Jurkat, Clone E6-1 (cell line): Measurements from ENCODE around the gene TMEM219.
"Not testable (repeated sequence)": the region's sequence is repeated elsewhere in the genome, so short reads cannot be mapped to it uniquely, and the experiment has no call there.

Experiments
- DNase-seq: peaks from one replicate; pipeline ENCODE4 v3.0.0-alpha.2; 2011; ENCODE audit warnings: low read depth, low spot score
- H3K4me3 ChIP-seq: 2 replicates; pipeline ENCODE4 v1.5.1; 2011; ENCODE audit warnings: mild to moderate bottlenecking, low read length, control low read depth, moderate library complexity

The TMEM219 gene

DNA sequence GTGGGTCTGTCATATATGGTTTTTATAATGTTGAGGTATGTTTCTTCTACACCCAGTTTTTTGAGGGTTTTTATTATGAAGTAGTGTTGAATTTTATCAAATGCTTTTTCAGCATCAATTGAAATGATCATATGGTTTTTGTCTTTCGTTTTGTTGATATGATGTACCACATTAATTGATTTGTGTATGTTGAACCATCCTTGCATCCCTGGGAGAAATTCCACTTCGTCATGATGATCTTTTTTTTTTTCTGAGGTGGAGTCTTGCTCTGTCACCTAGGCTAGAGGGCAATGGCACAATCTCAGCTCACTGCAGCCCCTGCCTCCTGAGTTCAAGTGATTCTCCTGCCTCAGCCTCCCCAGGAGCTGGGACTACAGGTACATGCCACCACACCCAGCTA lies 14.0 kb upstream of the TMEM219 start:
- no peak for DNase-seq
- no peak overlapping the region for H3K4me3 ChIP-seq

DNA sequence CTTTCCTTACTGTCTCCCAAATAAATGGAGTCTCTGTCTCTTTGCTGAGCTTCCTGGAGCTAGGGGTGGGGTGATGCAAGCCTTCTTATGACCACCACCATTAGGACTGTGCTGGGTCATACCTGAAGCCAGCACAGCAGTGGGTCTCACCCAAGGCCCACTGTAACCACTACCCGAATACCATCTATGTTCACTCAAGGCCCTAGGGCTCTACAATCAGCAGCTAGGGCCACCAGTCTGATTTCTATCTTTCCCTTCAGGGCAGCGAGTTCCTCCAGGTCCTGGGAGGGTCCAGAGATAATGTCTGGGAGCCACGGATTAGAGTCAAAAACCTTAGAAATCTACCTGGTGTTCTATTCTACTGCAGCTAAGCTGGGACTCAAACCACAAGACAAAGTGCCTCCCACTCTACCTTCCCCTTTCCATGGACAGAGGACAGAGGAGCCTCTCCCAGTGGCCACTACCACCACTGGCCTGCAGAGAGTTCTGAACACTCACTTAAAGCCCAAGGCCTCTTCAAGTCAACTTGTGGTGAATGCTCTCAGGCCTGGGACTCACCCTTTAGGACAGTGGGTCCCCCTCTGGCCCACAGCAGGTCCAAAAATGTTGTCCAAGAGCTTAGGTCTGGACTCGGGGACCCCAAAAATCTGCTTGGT lies 10.9 kb upstream of the TMEM219 start:
- H3K4me3 ChIP-seq: no peak overlapping the region
- DNase-seq: no peak

DNA sequence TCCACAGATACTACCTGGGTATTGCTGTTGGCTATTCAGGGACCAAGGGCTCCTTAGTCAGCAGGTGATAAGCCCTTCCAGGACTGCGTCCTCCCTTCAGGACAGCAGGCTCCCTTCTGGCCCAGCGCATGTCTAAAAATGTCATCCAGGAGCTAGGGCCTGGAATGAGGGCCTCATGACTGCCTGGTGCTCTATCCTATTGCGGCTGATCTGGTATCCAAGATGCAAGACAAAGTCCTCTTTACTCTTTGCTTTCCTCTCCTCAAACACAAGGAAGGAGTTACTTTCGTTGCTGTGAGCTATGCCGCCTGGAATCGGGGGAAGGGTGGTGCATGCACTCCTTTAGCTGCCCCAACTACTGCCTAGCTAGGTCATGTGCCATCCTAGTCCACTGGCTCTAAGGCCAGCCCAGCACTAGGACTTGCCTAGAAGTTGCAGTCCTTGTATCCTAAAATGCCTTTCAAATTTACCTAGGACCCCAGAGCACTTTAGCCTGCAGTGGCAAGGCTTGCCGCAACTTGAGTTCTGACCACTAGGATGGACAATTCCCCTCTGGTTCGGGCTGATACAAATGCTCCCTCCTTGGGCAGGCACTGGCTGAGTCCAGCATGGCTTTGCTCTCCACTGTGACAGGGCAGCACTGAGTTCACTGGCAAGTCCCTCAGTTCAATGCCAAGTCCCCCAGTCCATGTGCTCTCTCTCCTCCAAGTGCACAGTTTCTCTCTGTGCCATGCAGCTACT lies 10.1 kb upstream of the TMEM219 start:
- no peak overlapping the region for H3K4me3 ChIP-seq
- DNase-seq: no peak

DNA sequence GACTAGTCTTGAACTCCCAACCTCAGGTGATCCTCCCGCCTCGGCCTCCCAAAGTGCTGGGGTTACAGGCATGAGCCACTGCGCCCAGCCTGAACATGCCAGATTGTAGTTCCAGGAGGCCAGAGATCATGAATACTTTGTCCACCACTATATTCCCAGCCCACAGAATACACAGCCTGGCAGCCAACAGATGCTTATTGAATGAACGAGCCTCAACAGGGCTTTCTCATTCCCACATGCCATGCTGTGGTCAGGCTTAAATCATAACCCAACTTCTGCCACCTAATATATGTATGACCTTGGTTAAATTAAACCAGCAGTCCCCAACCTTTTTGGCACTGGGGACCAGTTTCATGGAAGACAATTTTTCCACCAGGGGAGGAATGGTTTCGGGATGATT lies 3.1 kb upstream of the TMEM219 start:
- H3K4me3 ChIP-seq: no peak overlapping the region
- DNase-seq: no peak

DNA sequence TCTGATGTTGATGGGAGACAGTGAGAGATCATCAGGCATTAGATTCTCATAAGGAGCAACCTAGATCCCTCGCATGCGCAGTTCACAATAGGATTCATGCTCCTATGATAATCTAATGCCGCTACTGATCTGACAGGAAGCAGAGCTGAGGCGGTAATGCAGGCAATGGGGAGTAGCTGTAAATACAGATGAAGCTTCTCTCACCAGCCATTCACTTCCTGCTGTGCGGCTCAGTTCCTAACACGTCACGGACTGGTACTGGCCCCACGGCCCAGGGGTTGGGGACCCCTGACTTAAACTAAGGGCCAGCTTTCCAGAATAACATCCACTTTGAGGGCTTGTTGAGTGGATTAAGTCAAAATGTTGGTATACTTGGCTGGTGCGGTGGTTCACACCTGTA lies 2.6 kb upstream of the TMEM219 start:
- DNase-seq: no peak
- no peak overlapping the region for H3K4me3 ChIP-seq

DNA sequence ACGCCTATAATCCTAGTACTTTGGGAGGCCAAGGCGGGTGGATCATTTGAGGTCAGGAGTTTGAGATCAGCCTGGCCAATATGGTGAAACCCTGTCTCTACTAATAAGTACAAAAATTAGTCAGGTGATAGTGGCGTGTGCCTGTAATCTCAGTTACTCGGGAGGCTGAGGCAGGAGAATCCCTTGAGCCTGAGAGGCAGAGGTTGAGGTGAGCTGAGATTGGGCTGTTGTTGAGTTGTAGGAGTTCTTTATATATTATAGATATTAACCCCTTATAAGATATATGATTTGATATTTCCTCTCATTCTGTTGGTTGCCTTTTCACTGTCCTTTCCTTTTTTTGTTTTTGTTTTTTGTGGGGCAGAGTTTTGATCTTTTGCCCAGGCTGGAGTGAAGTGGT lies 2.1 kb upstream of the TMEM219 start:
- H3K4me3 ChIP-seq, DNase-seq: not testable (repeated sequence)

DNA sequence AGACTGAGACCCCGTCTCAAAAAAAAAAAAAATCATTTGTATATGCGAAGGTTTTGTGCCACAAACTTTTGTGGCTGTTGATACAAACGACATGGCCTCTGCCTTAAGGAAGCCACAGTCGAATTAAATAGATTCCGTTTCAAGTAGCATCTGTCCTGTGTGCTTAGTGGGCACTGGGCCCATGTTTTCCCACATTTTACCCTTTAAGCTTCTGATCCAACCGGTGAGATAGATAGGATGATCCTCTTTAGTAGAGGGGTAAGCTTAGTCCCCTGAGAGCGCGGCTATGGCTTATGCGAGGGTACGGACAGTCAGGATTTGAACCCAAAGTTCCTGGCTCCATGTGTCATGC lies 776 bp upstream of the TMEM219 start:
- DNase-seq: no peak
- peak overlapping the region; percentile 75 for H3K4me3 ChIP-seq

DNA sequence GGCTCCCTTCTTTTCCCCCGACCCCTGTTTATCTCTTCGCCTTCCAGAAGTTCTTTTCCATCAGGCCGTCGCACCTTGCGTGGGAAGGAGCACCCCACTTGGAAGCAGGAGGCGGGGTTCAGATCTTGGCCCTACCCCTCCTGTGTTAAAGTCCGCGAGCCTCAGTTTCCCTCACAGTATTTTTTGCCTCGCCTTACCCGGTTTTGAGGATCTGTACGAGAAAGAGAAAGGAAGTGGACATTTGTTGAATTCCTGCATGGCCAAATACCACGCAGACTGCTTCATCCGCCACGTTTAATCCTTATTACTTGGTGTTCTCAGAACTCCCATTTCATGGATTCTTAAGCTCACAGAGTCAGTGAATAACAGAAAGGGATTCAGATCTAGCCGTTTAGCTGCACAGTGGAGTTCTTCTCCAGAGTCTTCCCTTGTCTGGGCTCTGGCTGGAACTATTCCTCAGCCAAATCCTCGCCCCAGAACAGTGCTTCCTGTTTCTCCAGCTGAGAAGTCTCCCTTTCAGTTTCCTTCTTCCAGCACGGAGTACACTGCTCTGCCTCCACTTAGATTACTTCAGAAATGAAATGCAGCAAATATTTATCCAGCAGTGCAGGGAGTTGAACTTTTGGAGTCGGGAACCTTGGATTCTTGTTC lies 590 bp downstream of the TMEM219 start:
- DNase-seq: no peak
- peak overlapping the region; percentile 78 for H3K4me3 ChIP-seq

DNA sequence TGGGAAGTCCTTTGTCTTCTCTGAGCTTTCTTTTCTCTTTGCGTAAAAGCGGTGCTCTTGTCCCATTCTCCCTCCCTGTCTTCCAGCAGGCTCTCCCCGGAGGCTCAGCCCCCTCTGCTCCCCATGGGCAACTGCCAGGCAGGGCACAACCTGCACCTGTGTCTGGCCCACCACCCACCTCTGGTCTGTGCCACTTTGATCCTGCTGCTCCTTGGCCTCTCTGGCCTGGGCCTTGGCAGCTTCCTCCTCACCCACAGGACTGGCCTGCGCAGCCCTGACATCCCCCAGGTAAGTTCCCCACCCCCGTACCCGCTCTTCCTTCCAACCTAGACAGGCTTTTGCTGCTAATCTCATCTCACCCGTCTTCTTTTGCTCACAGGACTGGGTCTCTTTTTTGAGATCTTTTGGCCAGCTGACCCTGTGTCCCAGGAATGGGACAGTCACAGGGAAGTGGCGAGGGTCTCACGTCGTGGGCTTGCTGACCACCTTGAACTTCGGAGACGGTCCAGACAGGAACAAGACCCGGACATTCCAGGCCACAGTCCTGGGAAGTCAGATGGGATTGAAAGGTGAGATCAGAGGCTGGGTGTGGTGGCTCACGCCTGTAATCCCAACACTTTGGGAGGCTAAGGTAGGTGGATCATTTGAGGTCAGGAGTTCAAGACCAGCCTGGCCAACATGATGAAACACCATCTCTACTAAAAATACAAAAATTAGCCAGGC lies 1.3 kb downstream of the TMEM219 start:
- DNase-seq: no peak
- H3K4me3 ChIP-seq: no peak overlapping the region

DNA sequence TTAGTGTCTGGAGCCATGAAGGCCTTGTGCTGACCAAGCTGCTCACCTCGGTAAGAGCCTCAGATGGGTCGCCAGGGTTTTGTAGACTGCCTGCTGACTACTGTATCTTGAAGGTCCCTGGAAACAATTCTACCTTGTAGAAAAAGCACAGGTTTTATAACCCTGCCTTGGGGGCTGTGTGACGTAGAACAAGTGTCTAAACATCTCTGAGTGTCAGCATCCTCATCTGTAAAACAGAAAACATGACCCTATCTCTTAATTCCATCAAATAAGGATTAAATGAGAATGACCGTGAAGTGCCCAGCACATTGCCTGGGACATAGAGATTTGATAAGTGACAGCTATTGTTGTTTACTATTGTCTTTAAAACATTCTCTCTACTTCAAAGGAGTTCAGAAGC lies 6.3 kb downstream of the TMEM219 start:
- H3K4me3 ChIP-seq: no peak overlapping the region
- DNase-seq: no peak

DNA sequence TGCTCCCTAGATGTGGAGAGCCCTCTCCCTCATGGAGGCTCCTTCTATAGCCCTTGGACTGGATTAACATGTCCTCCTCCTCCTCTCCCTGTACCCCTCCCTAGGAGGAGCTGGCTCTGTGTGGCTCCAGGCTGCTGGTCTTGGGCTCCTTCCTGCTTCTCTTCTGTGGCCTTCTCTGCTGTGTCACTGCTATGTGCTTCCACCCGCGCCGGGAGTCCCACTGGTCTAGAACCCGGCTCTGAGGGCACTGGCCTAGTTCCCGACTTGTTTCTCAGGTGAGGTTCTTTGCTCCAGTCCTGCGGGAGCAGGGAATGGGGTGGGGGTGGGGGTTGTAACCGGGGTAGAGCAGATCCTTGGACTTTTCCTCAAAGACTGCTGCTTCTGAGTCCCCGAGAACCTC lies 9.4 kb downstream of the TMEM219 start:
- H3K4me3 ChIP-seq: no peak overlapping the region
- DNase-seq: no peak

DNA sequence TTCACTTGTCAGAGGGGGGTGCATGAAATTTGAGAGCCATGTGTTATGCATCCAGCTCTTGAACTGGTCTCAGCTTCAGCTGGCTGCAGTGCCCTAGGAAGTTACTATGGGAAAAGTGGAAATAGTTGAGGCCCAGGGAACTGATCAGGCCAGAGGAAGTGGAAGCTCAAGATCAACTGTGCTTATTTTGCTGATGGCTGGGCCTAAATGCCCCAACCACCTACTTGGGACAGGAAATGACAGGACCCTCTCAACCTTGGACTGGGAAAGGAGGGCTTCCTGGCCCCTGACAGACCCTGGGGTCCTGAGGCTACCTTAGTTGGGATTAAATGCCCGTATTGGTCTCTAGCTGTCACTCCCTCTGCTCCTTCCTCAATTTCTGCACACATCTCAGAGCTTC lies 10.6 kb downstream of the TMEM219 start:
- DNase-seq: no peak
- no peak overlapping the region for H3K4me3 ChIP-seq

DNA sequence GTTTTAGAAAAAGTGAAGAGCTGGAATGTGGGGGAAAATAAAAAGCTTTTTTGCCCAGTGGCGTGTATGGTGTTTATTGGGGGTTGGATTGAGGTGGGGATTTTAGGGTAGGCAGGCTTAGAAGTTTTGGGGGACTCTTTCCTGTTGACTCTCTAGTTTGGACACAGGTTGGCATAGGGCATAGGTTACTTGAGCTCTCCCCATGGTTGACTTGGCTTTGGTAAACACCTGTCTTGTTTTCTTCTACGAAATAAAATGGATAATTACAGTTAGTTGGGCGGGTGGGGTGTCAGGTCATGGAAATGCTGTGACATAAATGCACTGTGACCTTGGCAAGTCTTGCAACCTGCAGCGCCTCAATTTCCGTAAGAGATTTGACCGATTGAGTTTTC lies 11.1 kb downstream of the TMEM219 start:
- no peak overlapping the region for H3K4me3 ChIP-seq
- no peak for DNase-seq

DNA sequence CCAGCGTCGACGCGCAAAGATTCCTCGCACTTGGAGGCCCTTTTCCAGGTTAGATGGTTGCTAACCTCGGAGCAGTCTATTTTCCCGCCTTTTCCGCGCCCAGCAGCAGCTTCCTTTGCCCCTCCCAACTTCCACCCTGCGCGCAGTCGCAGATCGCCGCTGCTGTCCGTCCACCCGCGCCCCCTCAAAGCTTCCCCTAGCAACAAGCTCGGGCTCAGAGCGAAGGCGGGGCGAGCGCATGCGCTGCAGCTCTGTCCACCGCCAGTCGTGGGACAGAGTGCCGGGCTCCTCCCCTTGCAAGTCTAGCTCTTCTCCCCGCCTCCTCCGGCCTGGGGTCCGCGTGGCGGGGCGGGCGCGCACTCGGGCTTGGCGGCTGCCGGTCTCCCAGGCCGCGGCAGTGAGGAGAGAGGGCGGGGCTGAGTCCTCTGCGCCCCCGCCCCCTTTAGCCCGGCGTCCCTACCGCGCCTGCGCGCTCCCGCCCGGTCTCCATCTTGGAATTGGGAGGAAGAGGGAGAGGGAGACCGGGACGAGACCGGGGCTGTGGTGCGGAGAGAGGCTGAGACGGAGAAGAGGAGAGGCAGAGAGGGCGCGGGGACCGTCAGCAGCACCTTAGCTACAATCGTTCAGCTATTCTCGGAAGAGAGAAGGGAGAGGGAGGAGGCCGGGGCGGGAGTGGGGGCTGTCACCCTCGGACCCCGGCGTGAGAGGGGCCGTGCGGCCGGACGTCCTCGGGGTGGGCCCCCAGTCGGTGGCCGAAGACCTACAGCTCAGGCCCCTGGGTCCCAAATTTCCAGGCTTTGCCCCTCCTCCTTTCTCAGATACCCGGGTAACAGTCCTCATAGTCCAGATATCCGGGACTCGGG lies 11.7 kb downstream of the TMEM219 start, which contains the start of gene TAOK2:
Gene TAOK2, plus strand, starts transcription at position 485 of the 863 bp plus-strand sequence. CDS start 3,905 bp downstream, outside the sequence.
- DNase-seq: peak; percentile 97
- peak within 1 kb of the TSS; percentile 91 for H3K4me3 ChIP-seq

DNA sequence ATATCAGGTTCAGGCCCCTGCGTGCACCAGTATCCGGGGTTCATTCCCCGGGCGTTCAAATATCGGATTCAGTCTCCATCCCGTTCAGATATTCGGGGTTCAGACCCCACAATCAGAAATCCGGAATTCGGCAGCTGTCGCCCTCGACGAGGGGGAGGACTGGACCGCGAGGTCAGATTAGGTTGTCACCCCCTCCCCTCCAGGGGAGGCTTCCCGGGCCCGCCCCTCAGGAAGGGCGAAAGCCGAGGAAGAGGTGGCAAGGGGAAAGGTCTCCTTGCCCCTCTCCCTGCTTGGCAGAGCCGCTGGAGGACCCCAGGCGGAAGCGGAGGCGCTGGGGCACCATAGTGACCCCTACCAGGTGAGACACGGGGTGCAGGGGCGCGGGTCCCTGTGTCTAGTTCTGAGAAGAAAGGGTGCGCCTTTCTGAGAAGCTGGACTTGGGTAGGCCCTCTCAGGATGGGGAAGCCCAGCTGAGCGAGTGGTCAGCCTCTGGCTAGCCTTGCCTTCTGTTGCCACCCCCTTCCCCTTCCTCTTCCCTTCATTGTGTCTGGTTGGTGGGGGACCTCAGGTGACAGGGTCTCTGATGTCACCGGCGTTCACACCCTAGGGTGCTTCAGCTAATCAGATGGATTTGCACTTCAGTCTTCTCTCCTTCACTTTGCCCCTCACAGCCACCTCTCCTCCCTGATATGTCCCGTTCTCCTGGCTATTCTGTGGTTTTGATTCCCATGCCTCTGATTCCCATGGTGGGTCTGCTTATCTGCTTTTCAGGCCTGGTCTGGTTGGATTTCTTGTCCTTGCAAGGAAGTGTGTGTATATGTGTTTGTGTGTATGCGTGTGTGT lies 12.6 kb downstream of the TMEM219 start:
- no peak for DNase-seq
- peak overlapping the region; percentile 91 for H3K4me3 ChIP-seq

DNA sequence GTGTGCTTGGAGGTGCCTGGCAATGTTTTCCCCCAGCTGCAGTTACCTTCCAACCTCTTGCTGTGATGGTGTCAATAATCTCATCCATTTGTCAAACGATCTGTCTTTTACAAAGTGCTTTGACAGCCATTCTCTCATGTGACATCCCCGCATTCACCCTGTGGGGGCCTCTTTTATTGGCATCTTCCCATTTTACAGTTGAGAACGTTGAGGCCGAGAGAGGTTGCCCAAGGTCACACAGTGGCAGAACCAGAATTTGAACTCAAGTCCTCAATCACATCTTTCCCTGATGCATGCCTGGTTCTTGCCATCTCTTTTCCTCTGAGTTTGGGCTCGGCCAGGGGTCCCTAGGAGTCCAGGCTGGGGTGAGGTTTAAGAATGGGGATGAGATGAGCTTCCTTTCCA lies 13.3 kb downstream of the TMEM219 start:
- DNase-seq: no peak
- H3K4me3 ChIP-seq: peak overlapping the region; percentile 91

DNA sequence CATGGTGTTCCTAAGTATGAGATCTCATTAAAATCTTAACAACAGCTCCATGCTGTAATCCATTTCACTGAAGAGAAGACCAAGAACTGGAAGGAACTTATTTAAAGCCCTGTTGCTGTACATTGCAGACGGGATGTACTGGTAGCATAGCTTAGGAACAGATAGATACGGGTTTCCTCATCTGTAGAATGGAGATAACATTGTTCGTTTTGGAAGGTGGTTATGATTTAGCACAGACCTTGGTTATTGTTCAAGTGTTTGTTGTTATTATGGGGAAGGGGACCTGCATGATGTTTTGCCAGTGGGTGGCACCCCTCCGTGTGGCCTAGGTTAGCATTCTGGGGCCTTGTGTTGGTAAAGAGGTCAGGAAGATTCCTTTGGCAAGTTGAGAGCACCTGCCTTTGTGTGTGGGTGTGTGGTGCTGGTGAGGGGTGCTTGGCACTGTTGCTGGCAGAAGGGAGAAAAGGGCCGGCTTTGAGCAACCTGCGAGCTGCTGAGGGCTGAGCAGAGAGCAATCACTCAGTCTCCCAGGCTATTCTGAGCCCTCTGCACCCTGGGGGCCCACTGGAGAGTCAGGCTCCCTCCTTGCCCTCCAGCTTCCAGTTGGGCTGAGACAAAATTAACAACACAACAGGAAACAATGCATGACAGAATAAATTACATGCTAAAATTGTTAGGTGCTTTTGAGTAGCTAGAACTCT lies 14.1 kb downstream of the TMEM219 start:
- no peak for DNase-seq
- H3K4me3 ChIP-seq: peak overlapping the region; percentile 9
